Measurements from ENCODE around the gene ELP5.
A peak's percentile ranks its signal among the peaks of the same experiment; 100 is the strongest.

The ELP5 gene

GRCh38 chr17:7232114-7232513 is 19.9 kb upstream of the ELP5 start:
- Histone ChIP-seq H3K4me3 (ENCODE audit: low read length, poor library complexity, severe bottlenecking) (peak overlapping the region; percentile 100), H3K9ac (ENCODE audit: low read depth, low read length, poor library complexity, severe bottlenecking) (peak overlapping the region; percentile 99), H3K79me2 (ENCODE audit: insufficient read depth, low read length) (peaks cover 78% of the 10 kb centered on the region), H3K4me1 (ENCODE audit: insufficient read depth, low read length, poor library complexity, severe bottlenecking) (peaks cover 27% of the 10 kb centered on the region), H2AFZ (ENCODE audit: low read length) (no peak overlapping the region), H3K27me3 (ENCODE audit: insufficient read depth, low read length, poor library complexity, severe bottlenecking) (no peaks in the 10 kb centered on the region), H3F3A (ENCODE audit: low read depth) (peaks cover 9% of the 10 kb centered on the region), H4K20me1 (ENCODE audit: insufficient read depth, low read length, poor library complexity, severe bottlenecking) (peaks cover 40% of the 10 kb centered on the region), H3K4me2 (ENCODE audit: low read depth, low read length, poor library complexity, severe bottlenecking) (peak overlapping the region; percentile 98), H3K9me3 (ENCODE audit: insufficient read depth, low read depth, low read length) (no peaks in the 10 kb centered on the region), H3K9me2 (replicated peaks; ENCODE audit: low read depth, low read length) (no peaks in the 10 kb centered on the region), H3K36me3 (ENCODE audit: insufficient read depth, low read length) (peaks cover 48% of the 10 kb centered on the region; the same call in 1 of the 2 replicates)
- no peak for TF ChIP-seq CTCF (conservative IDR thresholded peaks at IDR 0.05; ENCODE audit: low read length)
- no peak for TF ChIP-seq EZH2phosphoT487 (IDR thresholded peaks at IDR 0.05; ENCODE audit: borderline replicate concordance)

- Histone ChIP-seq H3K4me1 (ENCODE audit: insufficient read depth, low read length, poor library complexity, severe bottlenecking) (peaks cover 31% of the 10 kb centered on the region), H3K36me3 (ENCODE audit: insufficient read depth, low read length) (peaks cover 34% of the 10 kb centered on the region; the same call in 1 of the 2 replicates), H3K79me2 (ENCODE audit: insufficient read depth, low read length) (peaks cover 82% of the 10 kb centered on the region)
These were observed 18.3 kb upstream of the ELP5 start for GRCh38 chr17:7233701-7234082.

GRCh38 chr17:7234083-7234951 is 17.7 kb upstream of the ELP5 start, which contains the start of gene DVL2:
Gene DVL2 (minus strand): TSS chr17:7234517. CDS start chr17:7234262, 255 bp downstream.
- Histone ChIP-seq H3K27me3 (ENCODE audit: insufficient read depth, low read length, poor library complexity, severe bottlenecking) (peaks cover 5% of the 10 kb centered on the region), H3K9me2 (replicated peaks; ENCODE audit: low read depth, low read length) (no peaks in the 10 kb centered on the region), H2AFZ (ENCODE audit: low read length) (peak within 1 kb of the TSS; percentile 73), H4K20me1 (ENCODE audit: insufficient read depth, low read length, poor library complexity, severe bottlenecking) (peaks cover 44% of the 10 kb centered on the region), H3K9ac (ENCODE audit: low read depth, low read length, poor library complexity, severe bottlenecking) (peak within 1 kb of the TSS; percentile 99), H3K79me2 (ENCODE audit: insufficient read depth, low read length) (peaks cover 87% of the 10 kb centered on the region), H3K36me3 (ENCODE audit: insufficient read depth, low read length) (peaks cover 27% of the 10 kb centered on the region; the same call in 1 of the 2 replicates), H3K4me3 (ENCODE audit: low read length, poor library complexity, severe bottlenecking) (peak within 1 kb of the TSS; percentile 100), H3K9me3 (ENCODE audit: insufficient read depth, low read depth, low read length) (no peaks in the 10 kb centered on the region), H3F3A (ENCODE audit: low read depth) (peaks cover 9% of the 10 kb centered on the region), H3K4me2 (ENCODE audit: low read depth, low read length, poor library complexity, severe bottlenecking) (peak within 1 kb of the TSS; percentile 98), H3K4me1 (ENCODE audit: insufficient read depth, low read length, poor library complexity, severe bottlenecking) (peaks cover 31% of the 10 kb centered on the region)
- TF ChIP-seq EZH2phosphoT487 (IDR thresholded peaks at IDR 0.05; ENCODE audit: borderline replicate concordance) = no peak
- TF ChIP-seq CTCF (conservative IDR thresholded peaks at IDR 0.05; ENCODE audit: low read length) = no peak

More at GRCh38 chr17:7233701-7234082, 18.3 kb upstream of the ELP5 start:
- TF ChIP-seq EZH2phosphoT487 (IDR thresholded peaks at IDR 0.05; ENCODE audit: borderline replicate concordance) (no peak), CTCF (conservative IDR thresholded peaks at IDR 0.05; ENCODE audit: low read length) (no peak)
- H3K4me3 ChIP-seq (ENCODE audit: low read length, poor library complexity, severe bottlenecking) = peak overlapping the region; percentile 100
- peak overlapping the region; percentile 98 for H3K4me2 ChIP-seq (ENCODE audit: low read depth, low read length, poor library complexity, severe bottlenecking)
- no peaks in the 10 kb centered on the region for H3K9me3 ChIP-seq (ENCODE audit: insufficient read depth, low read depth, low read length)
- H4K20me1 ChIP-seq (ENCODE audit: insufficient read depth, low read length, poor library complexity, severe bottlenecking) = peaks cover 44% of the 10 kb centered on the region
- H3F3A ChIP-seq (ENCODE audit: low read depth) = peaks cover 9% of the 10 kb centered on the region
- H3K9ac ChIP-seq (ENCODE audit: low read depth, low read length, poor library complexity, severe bottlenecking) = peak overlapping the region; percentile 99
- H3K27me3 ChIP-seq (ENCODE audit: insufficient read depth, low read length, poor library complexity, severe bottlenecking) = peaks cover under 1% of the 10 kb centered on the region
- H3K9me2 ChIP-seq (replicated peaks; ENCODE audit: low read depth, low read length) = no peaks in the 10 kb centered on the region
- H2AFZ ChIP-seq (ENCODE audit: low read length) = peak overlapping the region; percentile 73

All from Loucy (cell line).